ENCODE results near the gene CLASP2.

CLASP2 gene

GRCh38 chr3:33488683-33489082 is 229.4 kb downstream of the CLASP2 start:
- no peak for ATAC-seq
- TF ChIP-seq CSDC2 (CRISPR knock-in tag; IDR thresholded peaks at IDR 0.05), result no peak
- TF ChIP-seq TSHZ2 (CRISPR knock-in tag; IDR thresholded peaks at IDR 0.05), result no peak
- TF ChIP-seq ZC3H10 (CRISPR knock-in tag; IDR thresholded peaks at IDR 0.05), result no peak
- no peak for TF ChIP-seq PPARA (CRISPR knock-in tag; IDR thresholded peaks at IDR 0.05; ENCODE audit: borderline replicate concordance)
- no peak for TF ChIP-seq ZNF8 (CRISPR knock-in tag; IDR thresholded peaks at IDR 0.05)
- no peak for TF ChIP-seq BACH2 (CRISPR knock-in tag; IDR thresholded peaks at IDR 0.05; ENCODE audit: borderline replicate concordance)
- no peak for TF ChIP-seq CSRNP3 (CRISPR knock-in tag; IDR thresholded peaks at IDR 0.05)
- TF ChIP-seq TOX (CRISPR knock-in tag; IDR thresholded peaks at IDR 0.05; ENCODE audit: borderline replicate concordance), result no peak
- TF ChIP-seq RARB (CRISPR knock-in tag; IDR thresholded peaks at IDR 0.05), result no peak
- no peak for TF ChIP-seq ISL1 (CRISPR knock-in tag; IDR thresholded peaks at IDR 0.05)
- TF ChIP-seq PATZ1 (CRISPR knock-in tag; IDR thresholded peaks at IDR 0.05; ENCODE audit: borderline replicate concordance), result no peak

GRCh38 chr3:33488246-33488645 is 229.8 kb downstream of the CLASP2 start:
- TF ChIP-seq PPARA (CRISPR knock-in tag; IDR thresholded peaks at IDR 0.05; ENCODE audit: borderline replicate concordance) (no peak), POU6F1 (CRISPR knock-in tag; IDR thresholded peaks at IDR 0.05; ENCODE audit: borderline replicate concordance, low read depth) (no peak), ZNF70 (CRISPR knock-in tag; IDR thresholded peaks at IDR 0.05) (no peak), ZNF565 (CRISPR knock-in tag; conservative IDR thresholded peaks at IDR 0.05; ENCODE audit: low read depth) (no peak), ISL1 (CRISPR knock-in tag; IDR thresholded peaks at IDR 0.05) (no peak), GLIS3 (CRISPR knock-in tag; IDR thresholded peaks at IDR 0.05) (no peak), CSDC2 (CRISPR knock-in tag; IDR thresholded peaks at IDR 0.05) (no peak), TCF4 (CRISPR knock-in tag; IDR thresholded peaks at IDR 0.05; ENCODE audit: borderline replicate concordance) (no peak), BACH2 (CRISPR knock-in tag; IDR thresholded peaks at IDR 0.05; ENCODE audit: borderline replicate concordance) (no peak), TSHZ2 (CRISPR knock-in tag; IDR thresholded peaks at IDR 0.05) (no peak), ZFP3 (CRISPR knock-in tag; IDR thresholded peaks at IDR 0.05) (no peak), PATZ1 (CRISPR knock-in tag; IDR thresholded peaks at IDR 0.05; ENCODE audit: borderline replicate concordance) (no peak), OSR1 (CRISPR knock-in tag; IDR thresholded peaks at IDR 0.05) (no peak), ZNF8 (CRISPR knock-in tag; IDR thresholded peaks at IDR 0.05) (no peak), CREB5 (CRISPR knock-in tag; IDR thresholded peaks at IDR 0.05; ENCODE audit: low read depth) (no peak), ZFP30 (CRISPR knock-in tag; IDR thresholded peaks at IDR 0.05) (no peak), TOX (CRISPR knock-in tag; IDR thresholded peaks at IDR 0.05; ENCODE audit: borderline replicate concordance) (no peak), SNAI2 (CRISPR knock-in tag; IDR thresholded peaks at IDR 0.05) (no peak)
- no peak for ATAC-seq

Data from SK-N-SH treated with all-trans-retinoic acid at 6 μM for 48 hours (cell line).